Gastrocnemius medialis (tissue), 4 donors: ENCODE measurements around the gene HPCAL1. TPM values are rescaled to one million over a fixed set of nuclear protein-coding genes. Genes with fewer than 3 reads are reported as not detected.

Experiments
- ATAC-seq, 2 donors: fragments of 150-250 bp; one replicate each; pipeline ENCODE4 v1.9.1; 2016
- DNase-seq, 2 donors: peaks; one replicate each; pipeline ENCODE4 v3.0.0-alpha.2; 2019
- H3K27ac ChIP-seq, 4 donors: fragments of 200-600 bp; sonication (generic); 1 replicate in 1 of 4; 2 replicates in 3 of 4; pipeline ENCODE4 v1.5.1; 2016 to 2018; ENCODE audit warnings: mild to moderate bottlenecking in 2 of 4, moderate library complexity in 1 of 4
- H3K27me3 ChIP-seq, 3 donors: fragments of 200-600 bp; sonication (generic) in 2 of 3; 1 replicate in 1 of 3; 2 replicates in 2 of 3; pipeline versions ENCODE4 v1.5.1 to v1.6.0; 2016 to 2019; ENCODE audit warnings: mild to moderate bottlenecking in 1 of 3, moderate library complexity in 1 of 3
- H3K36me3 ChIP-seq, 2 donors: fragments of 200-600 bp; sonication (generic) in 1 of 2; one replicate each; pipeline ENCODE4 v1.5.1; 2017 to 2018
- H3K4me1 ChIP-seq, 2 donors: fragments of 200-600 bp; sonication (generic) in 1 of 2; one replicate each; pipeline ENCODE4 v1.5.1; 2016 to 2017; ENCODE audit warnings: mild to moderate bottlenecking in 2 of 2
- H3K4me3 ChIP-seq, 4 donors: fragments of 200-600 bp; sonication (generic) in 3 of 4; 1 replicate in 1 of 4; 2 replicates in 3 of 4; pipeline ENCODE4 v1.5.1; 2016 to 2019; ENCODE audit warnings: mild to moderate bottlenecking in 2 of 4
- H3K9me3 ChIP-seq, 3 donors: fragments of 200-600 bp; sonication (generic) in 2 of 3; 1 replicate in 1 of 3; 2 replicates in 2 of 3; pipeline ENCODE4 v1.5.1; 2016 to 2019
- CTCF ChIP-seq, 5 experiments: fragments of 450-650 bp in 3 of 5; fragments of 200-600 bp in 2 of 5; sonication (generic) in 2 of 5; IDR thresholded peaks in 4 of 5; conservative IDR thresholded peaks in 1 of 5; 1 replicate in 4 of 5; 2 replicates in 1 of 5; pipeline ENCODE4 v1.5.1; 2016 to 2019; ENCODE audit warnings: antibody characterized with exemption in 5 of 5, mild to moderate bottlenecking in 3 of 5, moderate library complexity in 3 of 5
- POLR2A ChIP-seq, 2 donors: fragments of 450-650 bp; IDR thresholded peaks; one replicate each; pipeline ENCODE4 v1.6.1; 2017; ENCODE audit warnings: antibody characterized with exemption in 2 of 2, mild to moderate bottlenecking in 2 of 2, moderate library complexity in 2 of 2
- in situ Hi-C, 4 donors: fragments of 200-750 bp; cut with MboI; loops; one replicate each; pipeline versions ENCODE4 v1.15.0 to v1.8.0; 2017; ENCODE audit warnings: low sequenced_read_pairs in 4 of 4
- intact Hi-C: fragments of 100-400 bp; cut with DNase I; formaldehyde crosslinking; loops from one replicate; pipeline ENCODE4 v1.15.1; 2023; ENCODE audit warnings: low total_unique reads
- total RNA-seq, 4 donors: library from RNA; depleted of rRNA; stranded (reverse); fragments of >200 nt; gene quantifications; one replicate each; pipeline versions ENCODE4 v1.1.0 to v1.2.3, GENCODE V29; 2016

The HPCAL1 gene
- total RNA-seq: 10 to 100 TPM; 29.0 to 45.5 (median 34.5) TPM

GRCh38 chr2:10302479-10303180, at the start of gene HPCAL1:
TSS of gene HPCAL1 (plus strand) at chr2:10302904. CDS start at chr2:10419758, 116,854 bp downstream.
- ATAC-seq (peak; percentile 83 to 86), DNase-seq (peak; percentile 63 to 73)
- Histone ChIP-seq H3K36me3 (no peaks in the 10 kb centered on the region), H3K4me3 (peak within 1 kb of the TSS; percentile 63 to 86 (median 78)), H3K9me3 (no peaks in the 10 kb centered on the region), H3K27ac (peak within 1 kb of the TSS; percentile 60 to 79 (median 75)), H3K4me1 (peaks cover 18 to 22% of the 10 kb centered on the region in 2 donors), H3K27me3 (no peaks in the 10 kb centered on the region)
- peak in 4 of 5 experiments; percentile 33 to 64 (median 44) for TF ChIP-seq CTCF (IDR thresholded peaks at IDR 0.05 in 4 of 5, conservative IDR thresholded peaks at IDR 0.05 in 1 of 5)
- peak; percentile 84 to 89 for TF ChIP-seq POLR2A (IDR thresholded peaks at IDR 0.05)
- in situ Hi-C loops: no loop called here
- intact Hi-C loops: loop anchor here (1.0 to 5.0 kb wide), 3 partner anchors 35 to 180 kb away; partner anchors contain the start of gene RRM2

- ATAC-seq (no peak), DNase-seq (no peak)
- Histone ChIP-seq H3K4me3 (no peak overlapping the region), H3K36me3 (no peaks in the 10 kb centered on the region), H3K27ac (no peak overlapping the region), H3K27me3 (no peaks in the 10 kb centered on the region), H3K9me3 (peaks cover 0 to 10% (median 0%) of the 10 kb centered on the region in 3 donors), H3K4me1 (no peaks in the 10 kb centered on the region)
- TF ChIP-seq POLR2A (IDR thresholded peaks at IDR 0.05): no peak
- TF ChIP-seq CTCF (IDR thresholded peaks at IDR 0.05 in 4 of 5, conservative IDR thresholded peaks at IDR 0.05 in 1 of 5): no peak
- intact Hi-C loops (no loop called here), in situ Hi-C loops (no loop called here)
Observed at GRCh38 chr2:10253596-10254372, 48.9 kb upstream of the HPCAL1 start.

GRCh38 chr2:10254373-10255188, 48.1 kb upstream of the HPCAL1 start:
- no peak overlapping the region for H3K27ac ChIP-seq
- intact Hi-C loops: no loop called here
- H3K27me3 ChIP-seq: no peaks in the 10 kb centered on the region
- no peak for ATAC-seq
- peaks cover 0 to 9% (median 0%) of the 10 kb centered on the region in 3 donors for H3K9me3 ChIP-seq
- TF ChIP-seq POLR2A (IDR thresholded peaks at IDR 0.05) (no peak), CTCF (IDR thresholded peaks at IDR 0.05 in 4 of 5, conservative IDR thresholded peaks at IDR 0.05 in 1 of 5) (no peak)
- DNase-seq: peak in 1 of 2 donors; percentile 12
- H3K36me3 ChIP-seq: no peaks in the 10 kb centered on the region
- no peak overlapping the region for H3K4me3 ChIP-seq
- no peaks in the 10 kb centered on the region for H3K4me1 ChIP-seq
- in situ Hi-C loops: no loop called here

GRCh38 chr2:10255189-10256030, 47.3 kb upstream of the HPCAL1 start:
- Histone ChIP-seq H3K9me3 (peaks cover 0 to under 1% (median 0%) of the 10 kb centered on the region in 3 donors), H3K36me3 (no peaks in the 10 kb centered on the region), H3K4me1 (no peaks in the 10 kb centered on the region), H3K27ac (no peak overlapping the region), H3K4me3 (no peak overlapping the region), H3K27me3 (no peaks in the 10 kb centered on the region)
- TF ChIP-seq POLR2A (IDR thresholded peaks at IDR 0.05): no peak
- TF ChIP-seq CTCF (IDR thresholded peaks at IDR 0.05 in 4 of 5, conservative IDR thresholded peaks at IDR 0.05 in 1 of 5): no peak
- intact Hi-C loops (no loop called here), in situ Hi-C loops (no loop called here)
- no peak for DNase-seq
- ATAC-seq: no peak
